GM13976 (cell line): ENCODE results near the gene FRAT1.

ENCODE experiments used
- DNase-seq: peaks from one replicate; pipeline ENCODE4 v3.0.0; 2012; ENCODE audit warnings: low spot score
- in situ Hi-C: fragments of 300-500 bp; cut with MboI; formaldehyde crosslinking; loops from one replicate; pipeline ENCODE4 v1.12.0; 2022; ENCODE audit warnings: low sequenced_read_pairs, mixed read lengths, inconsistent platforms; ENCODE audit not compliant: unreplicated experiment
- TF ChIP-seq, protein P1 (sequence below): IDR thresholded peaks from 2 replicates; pipeline ENCODE4 v1.5.1; 2012; ENCODE audit warnings: borderline replicate concordance, mild to moderate bottlenecking; ENCODE audit not compliant: insufficient read depth; ENCODE audit errors: extremely low read depth, missing control alignments, control extremely low read depth

Gene FRAT1

DNA sequence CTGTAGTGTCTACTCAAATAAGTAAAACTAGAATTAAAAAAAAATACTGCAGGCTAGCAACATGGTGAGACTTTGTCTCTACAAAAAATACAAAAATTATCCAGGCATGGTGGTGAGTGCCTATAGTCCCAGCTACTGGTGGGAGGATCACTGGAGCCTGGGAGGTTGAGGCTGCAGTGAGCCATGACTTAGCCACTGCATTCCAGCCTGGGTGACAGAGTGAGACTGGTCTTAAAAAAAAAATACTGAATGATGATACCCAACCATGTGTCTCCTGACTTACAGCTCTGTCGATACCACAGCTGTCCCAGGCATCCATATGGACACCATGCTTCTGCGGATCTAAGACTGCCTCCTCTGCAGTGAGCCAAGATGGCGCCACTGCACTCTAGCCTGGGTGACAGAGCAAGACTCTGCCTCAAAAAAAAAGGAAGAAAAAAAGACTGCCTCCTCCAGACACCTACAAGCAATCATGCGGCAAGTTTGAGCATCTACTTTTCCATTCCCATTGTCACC, 7.9 kb upstream of the FRAT1 start:
- TF ChIP-seq, protein P1, sequence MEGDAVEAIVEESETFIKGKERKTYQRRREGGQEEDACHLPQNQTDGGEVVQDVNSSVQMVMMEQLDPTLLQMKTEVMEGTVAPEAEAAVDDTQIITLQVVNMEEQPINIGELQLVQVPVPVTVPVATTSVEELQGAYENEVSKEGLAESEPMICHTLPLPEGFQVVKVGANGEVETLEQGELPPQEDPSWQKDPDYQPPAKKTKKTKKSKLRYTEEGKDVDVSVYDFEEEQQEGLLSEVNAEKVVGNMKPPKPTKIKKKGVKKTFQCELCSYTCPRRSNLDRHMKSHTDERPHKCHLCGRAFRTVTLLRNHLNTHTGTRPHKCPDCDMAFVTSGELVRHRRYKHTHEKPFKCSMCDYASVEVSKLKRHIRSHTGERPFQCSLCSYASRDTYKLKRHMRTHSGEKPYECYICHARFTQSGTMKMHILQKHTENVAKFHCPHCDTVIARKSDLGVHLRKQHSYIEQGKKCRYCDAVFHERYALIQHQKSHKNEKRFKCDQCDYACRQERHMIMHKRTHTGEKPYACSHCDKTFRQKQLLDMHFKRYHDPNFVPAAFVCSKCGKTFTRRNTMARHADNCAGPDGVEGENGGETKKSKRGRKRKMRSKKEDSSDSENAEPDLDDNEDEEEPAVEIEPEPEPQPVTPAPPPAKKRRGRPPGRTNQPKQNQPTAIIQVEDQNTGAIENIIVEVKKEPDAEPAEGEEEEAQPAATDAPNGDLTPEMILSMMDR, result no peak
- no peak for DNase-seq
- in situ Hi-C loops, result no loop called here

DNA sequence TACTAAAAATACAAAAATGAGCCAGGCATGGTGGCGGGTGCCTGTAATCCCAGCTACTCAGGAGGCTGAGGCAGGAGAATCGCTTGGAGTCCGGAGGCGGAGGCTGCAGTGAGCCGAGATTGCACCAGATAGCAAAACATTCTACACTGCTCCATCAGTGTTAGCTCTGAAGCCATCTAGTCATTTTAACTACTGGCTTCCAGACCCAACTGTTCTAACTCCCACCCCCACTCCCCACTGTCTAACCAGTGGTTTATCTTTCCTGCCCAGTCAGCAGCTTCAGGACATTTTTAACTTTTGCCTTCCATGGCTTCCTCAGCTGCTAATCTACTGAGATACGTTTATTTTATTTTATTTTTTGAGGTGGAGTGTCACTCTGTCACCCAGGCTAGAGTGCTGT, 6.2 kb upstream of the FRAT1 start:
- TF ChIP-seq, protein P1, result no peak
- in situ Hi-C loops, result no loop called here
- DNase-seq, result no peak

DNA sequence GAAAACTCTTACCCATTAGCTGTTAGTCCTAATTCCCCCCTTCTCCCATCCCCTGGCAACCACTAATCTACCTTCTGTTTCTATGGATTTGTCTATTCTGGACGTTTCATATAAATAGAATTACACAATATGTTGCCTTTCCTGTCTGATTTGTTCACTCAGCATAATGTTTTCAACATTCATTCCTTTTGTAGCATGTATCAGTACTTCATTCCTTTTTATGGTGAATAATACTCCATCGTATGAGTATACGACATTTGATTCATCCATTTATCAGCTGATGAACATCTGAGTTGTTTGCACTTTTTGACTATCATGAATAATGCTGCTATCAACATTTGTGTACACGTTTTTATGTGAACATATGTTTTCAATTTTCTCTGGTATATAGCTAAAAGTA, 4.4 kb upstream of the FRAT1 start:
- TF ChIP-seq, protein P1, result no peak
- DNase-seq, result no peak
- in situ Hi-C loops, result no loop called here

DNA sequence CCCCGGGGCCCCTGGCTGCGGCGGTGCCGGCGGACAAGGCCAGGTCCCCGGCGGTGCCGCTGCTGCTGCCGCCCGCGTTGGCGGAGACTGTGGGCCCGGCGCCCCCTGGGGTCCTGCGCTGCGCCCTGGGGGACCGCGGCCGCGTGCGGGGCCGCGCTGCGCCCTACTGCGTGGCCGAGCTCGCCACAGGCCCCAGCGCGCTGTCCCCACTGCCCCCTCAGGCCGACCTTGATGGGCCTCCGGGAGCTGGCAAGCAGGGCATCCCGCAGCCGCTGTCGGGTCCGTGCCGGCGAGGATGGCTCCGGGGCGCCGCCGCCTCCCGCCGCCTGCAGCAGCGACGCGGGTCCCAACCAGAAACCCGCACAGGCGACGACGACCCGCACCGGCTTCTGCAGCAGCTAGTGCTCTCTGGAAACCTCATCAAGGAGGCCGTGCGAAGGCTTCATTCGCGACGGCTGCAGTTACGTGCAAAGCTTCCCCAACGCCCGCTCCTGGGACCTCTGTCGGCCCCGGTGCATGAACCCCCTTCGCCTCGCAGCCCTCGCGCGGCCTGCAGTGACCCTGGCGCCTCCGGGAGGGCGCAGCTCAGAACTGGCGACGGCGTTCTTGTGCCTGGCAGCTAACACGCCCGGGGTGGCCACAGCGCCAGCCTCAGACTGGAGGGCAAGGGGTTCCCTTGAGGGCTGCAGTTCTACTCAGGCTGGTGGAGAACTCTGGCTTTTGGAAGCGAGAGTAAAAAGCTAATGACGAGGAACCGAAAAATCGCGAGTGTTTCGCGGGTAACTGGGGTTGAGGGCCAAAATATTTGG, 804 bp downstream of the FRAT1 start:
- in situ Hi-C loops, result no loop called here
- TF ChIP-seq, protein P1, result no peak
- DNase-seq, result peak; percentile 59

DNA sequence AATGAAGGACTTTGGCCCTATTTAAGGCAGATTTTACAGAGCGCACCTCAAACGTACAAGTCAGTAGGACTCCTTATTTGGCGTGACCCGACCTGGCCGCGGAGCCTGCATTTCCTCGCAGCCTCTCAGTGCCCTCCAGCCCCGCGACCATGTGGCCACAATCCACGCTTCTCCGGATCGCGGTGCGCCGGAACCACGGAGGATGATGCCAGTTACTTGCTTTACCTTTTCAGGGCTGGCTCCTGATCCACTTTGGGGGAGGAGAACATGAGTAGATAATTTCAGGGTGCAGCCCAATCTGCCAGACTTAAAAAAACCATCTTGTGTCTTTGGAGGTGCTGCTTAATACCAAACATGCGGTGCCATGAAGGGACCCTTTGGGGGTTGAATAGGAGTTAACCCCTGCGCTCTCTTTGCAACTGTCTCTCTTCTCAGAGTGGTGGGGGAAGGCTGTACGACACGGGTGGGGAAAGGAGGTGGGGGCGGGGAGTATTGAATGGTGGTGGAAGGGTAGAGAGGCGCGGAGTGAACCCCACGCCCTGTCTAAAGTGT, 1.5 kb downstream of the FRAT1 start:
- TF ChIP-seq, protein P1, result no peak
- DNase-seq, result no peak
- in situ Hi-C loops, result no loop called here

DNA sequence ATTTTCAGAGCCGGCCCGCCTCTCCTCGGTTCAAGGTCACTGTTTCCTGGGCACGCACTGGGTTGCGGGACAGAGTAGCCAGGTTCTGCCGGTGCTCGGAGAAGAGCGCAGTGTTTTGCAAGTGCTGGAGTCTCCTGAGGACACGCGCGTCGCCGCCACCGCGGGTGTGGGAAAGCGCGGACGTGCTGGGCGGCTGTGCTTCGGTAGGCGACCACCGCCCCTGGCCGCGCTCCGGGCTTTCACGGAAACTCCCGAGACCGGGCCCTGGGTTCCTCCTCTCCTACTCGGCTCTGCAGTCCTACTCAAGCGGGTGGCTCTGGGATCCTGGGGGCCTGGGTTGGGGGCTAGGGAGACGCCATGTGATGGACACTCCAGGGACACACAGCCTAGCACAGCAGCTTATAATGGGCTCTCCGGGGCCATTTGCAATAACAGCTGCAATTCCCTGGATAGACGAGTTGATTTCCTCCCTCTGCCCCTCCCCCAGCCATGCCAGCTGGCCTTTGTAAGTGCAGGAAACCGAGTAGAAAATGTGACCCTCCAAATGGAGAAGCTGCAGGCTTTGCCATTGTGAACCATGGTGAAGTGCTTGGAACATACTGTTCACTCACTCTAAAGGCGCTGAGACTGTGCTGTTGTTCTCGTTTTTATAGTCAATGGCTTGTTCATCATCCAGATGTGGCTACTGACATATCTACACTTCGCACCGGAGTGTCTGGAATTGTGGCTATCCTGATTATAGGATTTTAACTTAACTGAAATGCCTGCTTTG, 2.1 kb downstream of the FRAT1 start:
- no peak for DNase-seq
- in situ Hi-C loops, result no loop called here
- TF ChIP-seq, protein P1, result no peak
